SK-N-SH treated with all-trans-retinoic acid at 6 μM for 48 hours (cell line): ENCODE measurements around the gene HS3ST2.

Experiments
- BACH2 ChIP-seq: fragments of 250-450 bp; sonication (Bioruptor Pico); IDR thresholded peaks from 2 replicates; pipeline ENCODE4 v1.9.0; 2021; ENCODE audit warnings: mild to moderate bottlenecking, borderline replicate concordance
- OSR1 ChIP-seq: fragments of 250-450 bp; sonication (Bioruptor Pico); IDR thresholded peaks from 2 replicates; pipeline ENCODE4 v1.8.0; 2022; ENCODE audit warnings: moderate library complexity, mild to moderate bottlenecking, inconsistent platforms
- PPARA ChIP-seq: fragments of 250-450 bp; sonication (Bioruptor Pico); IDR thresholded peaks from 2 replicates; pipeline ENCODE4 v1.5.0; 2020; ENCODE audit warnings: mild to moderate bottlenecking, borderline replicate concordance
- ZNF70 ChIP-seq: fragments of 450-650 bp; formaldehyde crosslinking; IDR thresholded peaks from 2 replicates; pipeline ENCODE4 v1.5.0; 2020; ENCODE audit warnings: mild to moderate bottlenecking, moderate library complexity
- TF ChIP-seq, protein P1 (sequence below): fragments of 250-450 bp; sonication (Bioruptor Pico); IDR thresholded peaks from 2 replicates; pipeline ENCODE4 v1.8.0; 2020; ENCODE audit warnings: mild to moderate bottlenecking, moderate library complexity, borderline replicate concordance

DNA sequence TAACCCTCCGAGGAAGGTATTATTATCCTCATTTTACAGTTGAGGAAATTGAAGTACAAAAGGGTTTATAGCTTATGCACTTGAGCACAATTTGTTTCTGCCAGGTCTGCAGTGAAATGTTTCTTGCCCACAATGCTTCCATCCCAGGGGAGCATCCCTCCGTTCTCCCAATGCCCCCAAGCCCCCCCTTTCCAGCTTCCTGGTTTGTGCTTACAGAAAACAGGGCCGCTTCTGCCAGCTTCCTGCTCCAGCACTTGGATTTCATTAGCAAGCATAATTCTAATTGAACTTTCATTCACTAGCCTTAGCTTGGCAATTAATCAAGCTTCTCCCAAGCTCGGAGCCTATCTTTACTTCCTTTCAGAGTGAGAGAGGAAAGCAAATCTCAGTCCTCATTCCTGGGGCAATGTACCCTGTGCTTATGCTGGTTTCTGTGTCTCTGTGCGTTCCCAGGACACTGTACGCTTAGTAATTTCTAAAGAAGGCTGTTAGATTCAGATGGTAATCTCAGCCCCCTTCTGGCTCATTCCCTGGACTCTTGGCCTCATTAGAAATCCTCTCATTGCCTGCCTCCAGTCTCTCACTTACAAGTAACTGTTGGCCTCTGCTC, 141.6 kb downstream of the HS3ST2 start:
- no peak for TF ChIP-seq OSR1
- TF ChIP-seq, protein P1, sequence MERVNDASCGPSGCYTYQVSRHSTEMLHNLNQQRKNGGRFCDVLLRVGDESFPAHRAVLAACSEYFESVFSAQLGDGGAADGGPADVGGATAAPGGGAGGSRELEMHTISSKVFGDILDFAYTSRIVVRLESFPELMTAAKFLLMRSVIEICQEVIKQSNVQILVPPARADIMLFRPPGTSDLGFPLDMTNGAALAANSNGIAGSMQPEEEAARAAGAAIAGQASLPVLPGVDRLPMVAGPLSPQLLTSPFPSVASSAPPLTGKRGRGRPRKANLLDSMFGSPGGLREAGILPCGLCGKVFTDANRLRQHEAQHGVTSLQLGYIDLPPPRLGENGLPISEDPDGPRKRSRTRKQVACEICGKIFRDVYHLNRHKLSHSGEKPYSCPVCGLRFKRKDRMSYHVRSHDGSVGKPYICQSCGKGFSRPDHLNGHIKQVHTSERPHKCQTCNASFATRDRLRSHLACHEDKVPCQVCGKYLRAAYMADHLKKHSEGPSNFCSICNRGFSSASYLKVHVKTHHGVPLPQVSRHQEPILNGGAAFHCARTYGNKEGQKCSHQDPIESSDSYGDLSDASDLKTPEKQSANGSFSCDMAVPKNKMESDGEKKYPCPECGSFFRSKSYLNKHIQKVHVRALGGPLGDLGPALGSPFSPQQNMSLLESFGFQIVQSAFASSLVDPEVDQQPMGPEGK (CRISPR knock-in tag): no peak
- no peak for TF ChIP-seq BACH2 (CRISPR knock-in tag)
- no peak for TF ChIP-seq PPARA
- TF ChIP-seq ZNF70: no peak
